ENCODE data around the gene SPACA9. TPM values are rescaled to one million over a fixed set of nuclear protein-coding genes. Genes with fewer than 3 reads are reported as not detected.

The SPACA9 gene
- total RNA-seq, 2 donors from 2014 or later, result 1.1 to 2.7 TPM

- H3K4me1 ChIP-seq, result peaks cover 4% of the 10 kb centered on the region
- no peak overlapping the region for H3K4me3 ChIP-seq
- no peak for DNase-seq
- H3K9ac ChIP-seq (ENCODE audit: low read depth in 2 of 2, low read length in 2 of 2), result no peak overlapping the region
- H3K9me3 ChIP-seq, result no peaks in the 10 kb centered on the region
- no peaks in the 10 kb centered on the region for H3K27me3 ChIP-seq
- no peak overlapping the region for H3K27ac ChIP-seq
- intact Hi-C loops (cut with DNase I), result no loop called here
- TF ChIP-seq, protein P1, sequence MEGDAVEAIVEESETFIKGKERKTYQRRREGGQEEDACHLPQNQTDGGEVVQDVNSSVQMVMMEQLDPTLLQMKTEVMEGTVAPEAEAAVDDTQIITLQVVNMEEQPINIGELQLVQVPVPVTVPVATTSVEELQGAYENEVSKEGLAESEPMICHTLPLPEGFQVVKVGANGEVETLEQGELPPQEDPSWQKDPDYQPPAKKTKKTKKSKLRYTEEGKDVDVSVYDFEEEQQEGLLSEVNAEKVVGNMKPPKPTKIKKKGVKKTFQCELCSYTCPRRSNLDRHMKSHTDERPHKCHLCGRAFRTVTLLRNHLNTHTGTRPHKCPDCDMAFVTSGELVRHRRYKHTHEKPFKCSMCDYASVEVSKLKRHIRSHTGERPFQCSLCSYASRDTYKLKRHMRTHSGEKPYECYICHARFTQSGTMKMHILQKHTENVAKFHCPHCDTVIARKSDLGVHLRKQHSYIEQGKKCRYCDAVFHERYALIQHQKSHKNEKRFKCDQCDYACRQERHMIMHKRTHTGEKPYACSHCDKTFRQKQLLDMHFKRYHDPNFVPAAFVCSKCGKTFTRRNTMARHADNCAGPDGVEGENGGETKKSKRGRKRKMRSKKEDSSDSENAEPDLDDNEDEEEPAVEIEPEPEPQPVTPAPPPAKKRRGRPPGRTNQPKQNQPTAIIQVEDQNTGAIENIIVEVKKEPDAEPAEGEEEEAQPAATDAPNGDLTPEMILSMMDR (IDR thresholded peaks at IDR 0.05), result no peak
- H3K36me3 ChIP-seq, result no peaks in the 10 kb centered on the region
Measured at GRCh38 chr9:132937463-132937901, 58.8 kb downstream of the SPACA9 start.

DNA sequence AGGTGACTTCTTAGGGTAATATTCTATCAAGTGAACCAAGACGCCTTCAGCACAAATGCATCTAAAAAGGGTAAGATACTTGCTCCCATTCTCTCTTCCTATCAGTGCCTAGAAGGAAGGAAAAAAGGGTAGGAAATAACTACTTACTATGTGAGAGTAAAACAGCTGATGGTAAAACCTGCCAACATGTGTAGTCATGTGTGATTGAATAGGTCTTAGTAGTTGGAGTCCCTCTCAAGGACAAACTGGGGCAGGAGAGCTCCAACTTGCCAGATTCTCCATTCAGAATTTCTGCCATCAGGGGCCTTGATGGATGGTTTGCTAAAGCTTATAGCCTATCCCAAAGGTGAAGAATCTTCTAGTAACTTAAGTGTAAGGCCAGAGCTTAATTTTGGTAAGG, 60.5 kb downstream of the SPACA9 start:
- intact Hi-C loops (cut with DNase I), result no loop called here
- Histone ChIP-seq H3K36me3 (no peaks in the 10 kb centered on the region), H3K4me1 (peaks cover 15% of the 10 kb centered on the region), H3K4me3 (no peak overlapping the region), H3K27me3 (no peaks in the 10 kb centered on the region), H3K9ac (ENCODE audit: low read depth in 2 of 2, low read length in 2 of 2) (no peak overlapping the region), H3K27ac (no peak overlapping the region), H3K9me3 (no peaks in the 10 kb centered on the region)
- TF ChIP-seq, protein P1 (IDR thresholded peaks at IDR 0.05), result no peak
- DNase-seq, result no peak

Other genes with a start within 250 kb of the SPACA9 start
- 10 to 100 TPM in 1 of 2 donors, 1 to 10 TPM in 1; 6.8 to 11.6 TPM for gene DDX31, start 208.9 kb upstream of the SPACA9 start, total RNA-seq
- gene GTF3C4, start 208.4 kb upstream of the SPACA9 start, total RNA-seq, result 10 to 100 TPM; 12.4 to 13.1 TPM
- under 1 TPM; 0.16 to 0.59 TPM for gene AK8, start 614 bp upstream of the SPACA9 start, total RNA-seq
- 10 to 100 TPM; 29.4 to 46.6 TPM for gene TSC1, start 65.7 kb downstream of the SPACA9 start, total RNA-seq
- gene GFI1B, start 99.8 kb downstream of the SPACA9 start, total RNA-seq, result 1 to 10 TPM; 1.1 to 1.3 TPM
- gene GTF3C5, start 152.1 kb downstream of the SPACA9 start, total RNA-seq, result 10 to 100 TPM; 42.3 to 70.9 TPM
- gene CEL, start 183.1 kb downstream of the SPACA9 start, total RNA-seq, result 10 to 100 TPM in 1 of 2 donors, under 1 TPM in 1; 0.61 to 16.6 TPM
- gene RALGDS, start 242.3 kb downstream of the SPACA9 start, total RNA-seq, result 10 to 100 TPM; 24.2 to 39.7 TPM

All from colonic mucosa (tissue), 4 donors.